Neural progenitor cell (in vitro differentiated cells): ENCODE results near the gene C4orf51. TPM values are rescaled to one million over a fixed set of nuclear protein-coding genes. Genes with fewer than 3 reads are reported as not detected.
A peak's percentile ranks its signal among the peaks of the same experiment; 100 is the strongest.

ENCODE experiments used
- DNase-seq: peaks from one replicate; pipeline ENCODE4 v3.0.0-alpha.2; 2016; ENCODE audit warnings: low spot score
- H2AFZ ChIP-seq: fragments of 200-600 bp; sonication (generic); replicated peaks from 2 replicates; pipeline ENCODE4 v1.6.1; 2016; ENCODE audit warnings: antibody characterized with exemption
- H3F3A ChIP-seq: fragments of 200-600 bp; sonication (generic); 2 replicates; pipeline ENCODE4 v1.6.1; 2016; ENCODE audit warnings: antibody characterized with exemption, low read depth
- H3K27ac ChIP-seq: fragments of 200-600 bp; sonication (generic); 2 replicates; pipeline ENCODE4 v1.5.1; 2016; ENCODE audit warnings: mild to moderate bottlenecking
- H3K27me3 ChIP-seq: fragments of 200-600 bp; sonication (generic); 2 replicates; pipeline ENCODE4 v1.6.1; 2016; ENCODE audit warnings: mild to moderate bottlenecking, moderate library complexity
- H3K36me3 ChIP-seq: fragments of 200-600 bp; sonication (generic); 2 replicates; pipeline ENCODE4 v1.5.1; 2016
- H3K4me1 ChIP-seq: fragments of 200-600 bp; sonication (generic); 2 replicates; pipeline ENCODE4 v1.6.1; 2016; ENCODE audit warnings: mixed run types
- H3K4me2 ChIP-seq: fragments of 200-600 bp; sonication (generic); 2 replicates; pipeline ENCODE4 v1.6.1; 2016
- H3K4me3 ChIP-seq: fragments of 200-600 bp; sonication (generic); 2 replicates; pipeline ENCODE4 v1.5.1; 2016
- H3K79me2 ChIP-seq: fragments of 200-600 bp; sonication (generic); 2 replicates; pipeline ENCODE4 v1.6.1; 2016; ENCODE audit warnings: low read depth
- H3K9ac ChIP-seq: fragments of 200-600 bp; sonication (generic); 2 replicates; pipeline ENCODE4 v1.6.1; 2016
- H3K9me3 ChIP-seq: fragments of 200-600 bp; sonication (generic); 2 replicates; pipeline ENCODE4 v1.5.1; 2016; ENCODE audit warnings: low read depth
- H4K20me1 ChIP-seq: fragments of 200-600 bp; sonication (generic); 2 replicates; pipeline ENCODE4 v1.6.1; 2016; ENCODE audit warnings: low read depth
- H3K27ac Mint-ChIP-seq: 3 replicates; pipeline ENCODE4 v1.8.0; 2021; ENCODE audit warnings: mixed read lengths
- H3K27me3 Mint-ChIP-seq: 2 replicates; pipeline ENCODE4 v1.8.0; 2022; ENCODE audit warnings: low read depth, mild to moderate bottlenecking, inconsistent platforms, moderate library complexity, mixed read lengths; ENCODE audit not compliant: insufficient read depth
- H3K36me3 Mint-ChIP-seq: 3 replicates; pipeline ENCODE4 v1.8.0; 2021; ENCODE audit warnings: mixed read lengths
- H3K4me1 Mint-ChIP-seq: 3 replicates; pipeline ENCODE4 v1.8.0; 2021; ENCODE audit warnings: mixed read lengths
- H3K4me3 Mint-ChIP-seq: 3 replicates; pipeline ENCODE4 v1.8.0; 2021; ENCODE audit warnings: mild to moderate bottlenecking, moderate library complexity, mixed read lengths
- H3K9me3 Mint-ChIP-seq: 3 replicates; pipeline ENCODE4 v1.8.0; 2020; ENCODE audit warnings: mixed read lengths
- CTCF ChIP-seq: fragments of 200-600 bp; sonication (generic); IDR thresholded peaks from 2 replicates; pipeline ENCODE4 v1.5.1; 2017; ENCODE audit warnings: antibody characterized with exemption, mild to moderate bottlenecking
- EZH2 ChIP-seq: fragments of 200-600 bp; sonication (generic); IDR thresholded peaks from 2 replicates; pipeline ENCODE4 v1.6.1; 2017; ENCODE audit warnings: antibody characterized with exemption, mild to moderate bottlenecking, moderate library complexity
- EZH2phosphoT487 ChIP-seq: fragments of 200-600 bp; sonication (generic); IDR thresholded peaks from 2 replicates; pipeline ENCODE4 v1.6.1; 2017; ENCODE audit warnings: antibody characterized with exemption
- total RNA-seq: library from RNA; depleted of rRNA; stranded (reverse); fragments of >200 nt; gene quantifications from 2 replicates; pipeline ENCODE4 v1.2.3, GENCODE V29; 2015; ENCODE audit warnings: low replicate concordance

The C4orf51 gene
- total RNA-seq, 1 donor from 2014 or later = not detected

DNA sequence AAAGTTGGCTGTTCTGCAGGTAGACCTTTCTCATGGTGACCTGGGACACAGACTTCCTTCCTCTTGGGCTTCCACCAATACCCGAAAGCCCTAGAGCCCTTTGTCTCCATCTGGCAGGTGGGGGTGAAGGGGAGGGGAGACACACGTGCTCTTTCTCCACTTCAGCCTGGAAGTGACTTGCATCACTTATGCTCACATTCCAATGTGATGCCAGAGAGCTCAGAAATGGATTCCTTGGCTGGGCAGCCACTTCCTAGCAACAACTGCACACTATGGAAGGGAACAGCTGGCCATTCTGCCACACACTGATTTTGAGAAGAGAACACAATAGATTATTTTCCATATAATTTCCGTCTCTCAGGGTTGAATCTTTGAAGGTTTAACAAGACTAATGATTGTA is 36.3 kb downstream of the C4orf51 start:
- peaks cover 20% of the 10 kb centered on the region for H3K4me1 Mint-ChIP-seq
- Histone ChIP-seq H3K27ac (no peak overlapping the region), H3K36me3 (no peaks in the 10 kb centered on the region), H3K9ac (no peak overlapping the region), H3K27me3 (no peaks in the 10 kb centered on the region), H3F3A (peaks cover 15% of the 10 kb centered on the region), H3K9me3 (no peaks in the 10 kb centered on the region), H3K4me3 (no peak overlapping the region), H3K4me2 (no peak overlapping the region), H2AFZ (no peak overlapping the region), H3K79me2 (no peaks in the 10 kb centered on the region), H4K20me1 (no peaks in the 10 kb centered on the region), H3K4me1 (peaks cover 15% of the 10 kb centered on the region)
- TF ChIP-seq EZH2phosphoT487 (no peak), CTCF (no peak)
- H3K4me3 Mint-ChIP-seq = no peak overlapping the region
- H3K27me3 Mint-ChIP-seq = no peaks in the 10 kb centered on the region
- H3K9me3 Mint-ChIP-seq = peaks cover 13% of the 10 kb centered on the region
- H3K27ac Mint-ChIP-seq = no peak overlapping the region
- DNase-seq = no peak
- peaks cover 2% of the 10 kb centered on the region for H3K36me3 Mint-ChIP-seq

DNA sequence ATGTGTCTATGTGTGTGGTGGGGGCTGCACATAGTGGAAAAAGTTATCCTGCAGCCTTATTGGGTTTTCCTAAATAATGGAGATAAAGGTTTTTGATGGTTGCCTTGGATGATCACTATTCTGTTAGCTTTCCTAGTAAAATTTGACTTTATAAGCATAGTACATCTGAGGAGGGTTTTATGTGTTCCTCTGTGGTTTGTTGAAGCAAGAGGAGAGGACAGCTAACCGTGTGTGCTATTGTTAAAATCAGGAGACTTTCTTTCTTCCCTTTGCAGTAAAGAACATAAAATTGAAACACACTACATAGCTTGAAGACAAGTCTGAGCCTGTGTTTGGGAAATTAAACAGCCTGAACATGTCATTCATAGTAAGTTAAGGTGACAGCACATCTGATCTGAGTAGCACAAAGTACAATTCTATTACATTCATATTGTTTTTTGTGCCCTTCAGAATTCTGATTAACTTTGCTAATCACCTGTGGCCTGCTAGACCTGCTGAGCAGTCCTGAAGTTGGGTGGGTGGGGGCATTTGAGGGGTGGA is 36.8 kb downstream of the C4orf51 start:
- no peak for DNase-seq
- peaks cover 15% of the 10 kb centered on the region for H3K4me1 ChIP-seq
- no peak for TF ChIP-seq EZH2phosphoT487
- no peak for TF ChIP-seq CTCF
- no peak for TF ChIP-seq EZH2
- H3K27ac Mint-ChIP-seq = peak overlapping the region; percentile 52
- H3K79me2 ChIP-seq = no peaks in the 10 kb centered on the region
- H3K4me3 ChIP-seq = no peak overlapping the region
- H2AFZ ChIP-seq = no peak overlapping the region
- H3K4me1 Mint-ChIP-seq = peaks cover 24% of the 10 kb centered on the region
- H3K27me3 Mint-ChIP-seq = no peaks in the 10 kb centered on the region
- H3K27me3 ChIP-seq = no peaks in the 10 kb centered on the region
- H3K27ac ChIP-seq = no peak overlapping the region
- no peaks in the 10 kb centered on the region for H3K9me3 ChIP-seq
- no peaks in the 10 kb centered on the region for H3K36me3 Mint-ChIP-seq
- H3K9ac ChIP-seq = no peak overlapping the region
- peaks cover 14% of the 10 kb centered on the region for H3K9me3 Mint-ChIP-seq
- no peaks in the 10 kb centered on the region for H4K20me1 ChIP-seq
- peaks cover 15% of the 10 kb centered on the region for H3F3A ChIP-seq
- no peak overlapping the region for H3K4me3 Mint-ChIP-seq
- H3K36me3 ChIP-seq = no peaks in the 10 kb centered on the region
- no peak overlapping the region for H3K4me2 ChIP-seq

DNA sequence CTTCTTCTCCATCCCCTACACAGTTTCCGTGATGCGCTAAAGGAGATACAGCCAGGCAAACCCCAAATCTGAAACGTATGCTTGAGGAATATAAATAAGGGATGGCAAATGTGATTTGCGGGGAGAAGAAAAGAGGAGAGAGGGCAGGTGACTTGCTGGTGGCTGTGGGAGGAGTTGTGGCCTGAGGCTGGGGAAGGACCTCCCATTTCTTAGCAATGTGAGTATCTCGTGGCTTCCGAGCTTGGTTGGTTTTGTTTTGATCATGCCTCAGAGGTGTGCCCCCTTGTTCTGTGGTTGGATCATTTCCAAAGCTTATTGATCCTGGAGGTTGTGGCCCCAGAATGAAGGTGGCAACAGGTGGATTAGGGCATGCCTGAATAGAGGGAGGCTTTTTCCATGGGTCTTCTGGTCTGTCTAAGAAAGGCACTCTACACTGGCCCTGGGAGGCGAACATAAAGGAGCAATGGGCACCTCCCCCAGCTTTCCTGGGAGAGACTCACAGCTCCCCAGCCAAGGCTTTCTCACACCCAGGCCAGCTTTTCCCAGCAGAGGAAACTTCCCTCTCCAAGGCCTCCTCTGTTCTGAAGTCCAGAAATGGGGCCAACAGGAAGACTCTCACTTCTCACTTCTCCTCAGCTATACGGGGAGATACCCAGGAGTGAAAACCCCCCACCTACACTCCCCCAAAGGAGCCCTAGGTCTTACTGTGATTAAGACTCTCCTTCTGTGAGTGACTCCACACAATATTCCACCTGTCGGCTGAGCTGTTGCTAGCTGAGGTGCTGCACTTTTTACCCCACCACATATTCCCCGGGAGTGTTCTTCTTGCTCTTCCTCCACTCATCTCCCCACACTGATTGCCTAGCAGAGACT is 40.0 kb downstream of the C4orf51 start:
- no peak for DNase-seq
- TF ChIP-seq EZH2 = no peak
- TF ChIP-seq EZH2phosphoT487 = no peak
- no peak for TF ChIP-seq CTCF
- Mint-ChIP-seq H3K27me3 (no peaks in the 10 kb centered on the region), H3K9me3 (peaks cover 14% of the 10 kb centered on the region), H3K4me1 (peaks cover 24% of the 10 kb centered on the region), H3K36me3 (no peaks in the 10 kb centered on the region), H3K4me3 (no peak overlapping the region), H3K27ac (peak overlapping the region; percentile 96)
- peaks cover 15% of the 10 kb centered on the region for H3F3A ChIP-seq
- no peaks in the 10 kb centered on the region for H3K79me2 ChIP-seq
- H3K27ac ChIP-seq = peak overlapping the region; percentile 79
- no peaks in the 10 kb centered on the region for H3K9me3 ChIP-seq
- no peak overlapping the region for H3K4me3 ChIP-seq
- H3K36me3 ChIP-seq = no peaks in the 10 kb centered on the region
- H4K20me1 ChIP-seq = no peaks in the 10 kb centered on the region
- H3K4me1 ChIP-seq = peaks cover 15% of the 10 kb centered on the region
- H3K9ac ChIP-seq = no peak overlapping the region
- H2AFZ ChIP-seq = peak overlapping the region; percentile 28
- H3K4me2 ChIP-seq = peak overlapping the region; percentile 43
- no peaks in the 10 kb centered on the region for H3K27me3 ChIP-seq
